GM19035 (cell line): Measurements from ENCODE around the gene MNX1.

Source experiments
- ATAC-seq: cut with Tn5 transposase; IDR thresholded peaks from one replicate; pipeline ENCODE4 v1.9.1; 2021; ENCODE audit not compliant: unreplicated experiment

MNX1 gene

DNA sequence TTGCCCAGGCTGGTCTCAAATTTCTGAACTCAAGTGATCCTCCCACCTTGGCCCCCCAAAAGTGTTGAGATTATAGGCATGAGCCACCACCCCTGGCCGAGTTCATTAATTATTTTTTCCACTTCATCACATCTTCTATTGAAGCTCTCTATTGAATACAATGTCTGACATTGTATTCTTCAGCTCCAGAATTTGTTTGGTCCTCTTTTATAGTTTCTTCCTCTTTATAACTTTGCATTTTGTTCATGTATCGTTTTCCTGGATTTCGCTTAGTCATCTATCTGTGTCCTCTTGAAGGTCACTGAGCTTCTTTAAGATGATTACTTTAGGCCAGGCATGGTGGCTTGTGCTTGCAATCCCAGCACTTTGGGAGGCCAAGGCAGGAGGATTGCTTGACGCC, 30.8 kb downstream of the MNX1 start:
- no peak for ATAC-seq

DNA sequence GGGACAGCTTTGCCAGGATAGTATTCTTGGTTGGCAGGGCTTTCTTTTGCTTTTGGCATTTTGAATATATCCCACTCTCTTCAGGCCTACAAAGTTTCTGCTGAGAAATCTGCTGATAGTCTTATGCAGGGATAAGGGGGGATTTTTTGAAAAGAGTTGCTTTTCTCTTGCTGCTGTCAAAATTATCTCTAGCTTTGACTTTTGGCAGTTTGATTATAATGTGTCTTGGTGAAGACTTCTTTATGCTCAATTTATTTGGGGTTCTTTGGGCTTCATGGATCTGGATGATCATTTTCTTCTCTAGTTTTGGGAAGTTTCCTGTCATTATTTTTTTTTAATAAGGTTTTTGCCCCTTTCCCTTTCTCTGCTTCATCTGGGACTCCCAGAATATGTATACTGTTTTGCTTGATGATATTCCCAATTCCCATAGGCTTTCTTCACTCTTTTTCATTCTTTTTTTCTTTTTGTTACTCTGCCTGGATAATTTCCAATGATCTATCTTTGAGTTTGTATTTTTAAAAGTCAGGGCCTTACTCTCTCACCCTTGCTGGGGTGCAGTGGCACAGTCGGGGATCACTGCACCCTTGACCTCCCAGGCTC, 31.4 kb downstream of the MNX1 start:
- ATAC-seq: no peak

DNA sequence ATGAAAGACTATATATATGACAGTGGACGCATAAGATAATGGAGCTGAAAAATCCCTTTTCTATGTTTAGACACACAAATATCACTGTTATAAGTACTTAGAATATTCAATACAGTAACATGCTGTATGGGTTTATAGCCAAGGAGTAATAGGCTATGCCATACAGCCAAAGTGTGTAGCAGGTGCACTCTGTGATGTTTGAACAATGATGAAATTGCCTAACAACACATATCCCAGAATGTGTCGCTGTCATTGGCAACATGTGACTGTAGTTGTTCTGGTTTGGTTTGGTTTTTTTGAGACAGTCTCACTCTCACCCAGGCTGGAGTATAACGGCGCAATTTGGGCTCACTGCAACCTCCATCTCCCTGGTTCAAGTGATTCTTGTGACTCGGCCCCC, 34.8 kb downstream of the MNX1 start:
- ATAC-seq: no peak

DNA sequence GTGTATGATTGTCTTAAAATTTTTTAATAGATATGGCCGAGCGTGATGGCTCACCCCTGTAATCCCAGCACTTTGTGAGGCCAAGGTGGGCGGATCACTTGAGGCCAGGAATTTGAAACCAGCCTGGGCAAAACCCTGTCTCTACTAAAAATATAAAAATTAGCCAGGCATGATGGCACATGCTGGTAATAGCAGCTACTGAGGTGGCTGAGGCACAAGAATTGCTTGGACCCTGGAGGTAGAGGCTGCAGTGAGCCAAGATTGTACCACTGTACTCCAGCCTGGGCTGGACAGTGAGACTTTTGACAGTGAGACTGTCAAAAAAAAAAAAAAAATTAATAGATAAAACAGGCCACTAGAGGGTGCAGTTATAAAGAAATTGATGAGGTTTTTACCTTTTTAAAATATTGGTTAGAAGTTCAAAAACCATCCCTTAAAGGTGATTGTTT, 40.5 kb downstream of the MNX1 start:
- ATAC-seq: no peak

DNA sequence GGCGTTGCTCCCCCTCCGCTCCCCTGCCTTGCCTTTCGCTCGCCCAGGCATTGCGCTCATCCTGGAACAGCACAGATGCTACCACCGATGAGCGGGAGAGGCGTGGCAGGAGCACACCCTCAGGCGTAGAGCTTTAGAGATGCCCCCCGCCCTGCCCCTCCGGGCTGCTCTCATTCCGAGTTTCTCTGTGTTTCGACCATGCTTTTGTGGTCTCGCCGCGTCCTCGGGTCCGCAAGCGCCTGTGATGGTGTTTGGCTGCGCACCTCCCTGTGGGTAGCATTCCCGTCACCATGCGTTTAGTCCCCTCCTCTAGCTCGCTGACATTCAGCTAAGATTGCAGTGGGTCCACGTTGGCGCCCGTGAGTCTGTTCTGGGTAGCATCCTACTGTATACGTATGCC, 42.3 kb downstream of the MNX1 start:
- no peak for ATAC-seq

DNA sequence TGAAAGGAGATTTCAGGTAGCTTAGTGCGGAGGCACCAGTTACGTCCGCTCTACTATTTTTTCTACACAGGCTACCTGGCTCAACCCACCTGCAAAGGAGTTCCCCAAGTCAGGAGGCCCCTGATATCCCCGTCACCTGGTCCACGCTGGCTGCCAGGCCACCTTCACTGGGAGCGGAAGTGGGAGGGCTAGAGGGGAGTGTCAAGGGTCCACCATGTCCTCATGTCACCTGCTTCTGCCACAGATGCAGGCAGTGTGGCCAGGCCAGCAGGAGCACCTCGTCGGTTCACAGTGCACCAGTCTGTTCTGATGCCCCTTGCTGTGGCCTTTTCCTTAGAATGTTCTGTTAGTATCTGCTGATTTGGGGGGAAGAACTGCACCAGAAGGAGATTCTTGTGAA, 44.1 kb downstream of the MNX1 start:
- no peak for ATAC-seq

DNA sequence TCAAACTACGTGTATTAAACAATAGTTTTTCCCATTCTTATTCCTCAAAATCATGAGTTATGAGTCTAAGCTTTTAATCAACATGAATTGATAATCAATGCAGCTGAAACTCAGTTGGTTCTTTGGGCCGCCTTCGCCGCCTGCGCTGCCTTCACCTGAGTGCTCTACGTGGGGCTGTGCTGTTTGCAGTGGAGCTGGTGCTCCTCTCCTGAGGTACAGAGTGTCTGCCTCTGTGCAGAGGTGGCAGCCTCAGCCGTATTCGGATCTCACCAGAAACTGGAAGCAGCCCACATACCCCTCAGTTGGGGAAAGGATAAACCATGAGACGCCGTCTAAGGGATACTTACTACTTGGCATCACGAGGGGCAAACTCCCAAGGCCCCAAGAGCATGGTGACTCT, 45.5 kb downstream of the MNX1 start:
- no peak for ATAC-seq

DNA sequence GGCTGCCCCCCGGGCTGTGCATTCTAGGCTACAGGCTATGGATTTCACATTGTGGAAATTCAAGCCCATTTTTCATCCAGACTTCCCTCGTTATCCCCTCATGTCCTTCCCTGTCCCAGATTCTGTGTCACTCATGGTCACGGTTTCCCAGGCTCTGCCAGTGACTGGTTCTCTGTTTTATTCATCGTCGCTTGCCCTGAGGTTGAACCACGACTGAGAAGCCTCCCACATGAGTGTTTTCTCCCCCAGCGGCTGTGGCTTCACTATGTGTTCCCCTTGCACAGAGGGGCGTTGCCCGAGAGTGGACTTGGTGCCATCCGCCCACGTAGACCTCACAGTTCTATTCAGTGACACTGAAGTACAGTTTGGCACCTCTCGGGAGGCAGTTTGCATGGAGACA, 47.0 kb downstream of the MNX1 start:
- no peak for ATAC-seq

DNA sequence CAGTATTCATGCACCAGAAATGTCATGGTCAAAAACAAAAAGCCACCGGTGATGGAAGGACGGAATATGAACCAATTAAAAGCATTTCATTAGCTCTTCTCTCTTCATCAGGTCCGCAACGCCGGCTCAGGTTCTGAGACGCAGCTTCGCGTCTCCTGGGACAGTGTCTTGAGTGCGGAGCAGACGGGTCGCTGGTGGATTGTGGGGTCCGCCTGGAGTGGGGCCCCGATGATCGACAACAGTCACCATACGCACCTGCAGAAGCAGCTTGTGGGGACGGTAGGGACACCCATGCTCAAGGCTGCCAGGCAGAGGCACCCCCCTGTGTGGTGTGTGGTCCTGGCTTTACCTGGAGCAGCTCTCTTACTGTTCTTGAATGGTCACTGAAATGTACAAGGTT, 47.6 kb downstream of the MNX1 start:
- ATAC-seq: no peak

DNA sequence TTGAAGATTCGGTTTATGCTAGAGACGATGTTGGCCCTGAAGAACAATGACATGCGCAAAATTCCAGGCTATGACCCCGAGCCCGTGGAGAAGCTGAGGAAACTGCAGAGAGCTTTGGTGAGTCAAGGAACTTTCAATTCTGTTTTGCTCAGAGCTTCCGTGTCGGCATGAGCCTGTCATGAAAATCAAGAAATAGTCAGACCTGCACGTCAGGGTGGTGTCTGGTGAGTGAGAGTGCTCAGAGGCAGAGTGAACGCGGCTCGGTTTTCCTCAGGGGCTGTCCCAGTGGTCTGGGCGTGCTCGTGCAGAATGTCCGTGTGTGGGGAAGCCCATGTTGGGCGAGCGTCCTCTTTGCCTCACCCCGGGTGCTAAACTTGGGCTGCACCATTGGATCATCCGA, 48.3 kb downstream of the MNX1 start:
- ATAC-seq: no peak

DNA sequence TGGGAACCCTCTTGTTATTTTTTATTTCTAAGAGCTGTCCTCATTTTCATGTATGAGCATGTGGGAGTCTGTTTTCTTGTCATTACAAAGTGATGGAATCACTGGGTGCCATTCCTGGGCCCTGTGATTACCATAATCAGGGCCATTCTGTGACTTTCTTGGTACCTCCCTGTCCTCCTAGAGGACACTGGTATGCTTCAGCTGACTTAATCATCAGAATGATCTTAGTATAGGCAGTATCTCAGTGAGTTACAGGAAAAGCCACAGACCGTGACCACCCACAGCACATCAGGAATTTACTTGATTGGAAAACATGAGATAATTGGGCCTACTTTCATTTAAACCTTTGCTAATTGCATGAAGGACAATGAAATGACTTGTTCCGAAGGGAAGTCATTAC, 53.7 kb downstream of the MNX1 start:
- no peak for ATAC-seq

DNA sequence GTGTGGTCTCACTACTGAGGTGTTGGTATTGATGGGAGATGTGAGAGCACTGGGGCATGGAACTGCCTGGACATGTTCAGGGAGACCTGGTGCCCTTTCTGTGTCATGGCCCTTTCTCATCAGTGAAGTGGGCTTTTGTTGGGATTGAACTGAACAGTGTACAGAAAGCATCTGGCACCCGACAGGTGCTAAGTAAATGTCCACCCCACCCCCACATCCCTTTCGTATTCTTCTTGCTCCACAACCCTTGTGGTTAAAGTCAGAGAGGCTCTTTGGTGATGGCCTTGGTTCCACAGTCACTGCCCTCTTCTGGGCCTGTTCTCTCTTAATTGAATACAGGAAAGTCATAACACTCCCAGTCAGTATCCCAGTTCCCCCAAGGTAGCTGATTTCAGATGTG, 55.5 kb downstream of the MNX1 start:
- no peak for ATAC-seq
